Caco-2 (cell line): ENCODE results near the gene KNSTRN. TPM values are rescaled to one million over a fixed set of nuclear protein-coding genes. Genes with fewer than 3 reads are reported as not detected.

Source experiments
- BruUV-seq: library from RNA; stranded (reverse); fragments of 400-500 nt; replicated peaks from 2 replicates; lab custom pipeline; 2021; lab: Mats Ljungman, UMichigan
- CTCF ChIA-PET: fragments of 300-600 bp; sonication (Branson Sonifier 250); formaldehyde crosslinking; loops from one replicate; lab custom pipeline; 2022; ENCODE audit warnings: antibody characterized with exemption; lab: Charles Lee
- POLR2A ChIA-PET: fragments of 300-600 bp; sonication (Branson Sonifier 250); formaldehyde crosslinking; loops from one replicate; lab custom pipeline; 2022; ENCODE audit warnings: antibody characterized with exemption; lab: Charles Lee
- DNase-seq, 2 experiments: peaks; one replicate each; pipeline versions ENCODE4 v3.0.0 to v3.0.0-alpha.2; 2020 to 2022
- H3K27me3 ChIP-seq: replicated peaks from 2 replicates; pipeline ENCODE4 v1.6.0; 2011; ENCODE audit warnings: low read length; ENCODE audit not compliant: control insufficient read depth, insufficient read depth
- H3K36me3 ChIP-seq: 2 replicates; pipeline ENCODE4 v1.5.1; 2011; ENCODE audit warnings: low read length; ENCODE audit not compliant: control insufficient read depth, insufficient read depth
- H3K4me1 ChIP-seq: fragments of 250-450 bp; sonication (Bioruptor Pico); 2 replicates; pipeline ENCODE4 v1.5.1; 2020; ENCODE audit warnings: mild to moderate bottlenecking
- H3K4me3 ChIP-seq: 2 replicates; pipeline ENCODE4 v1.5.1; 2011; ENCODE audit warnings: low read depth, mild to moderate bottlenecking, control low read depth, low read length
- H3K9me3 ChIP-seq: fragments of 250-450 bp; sonication (Bioruptor Pico); 2 replicates; pipeline ENCODE4 v1.5.1; 2020; ENCODE audit warnings: mild to moderate bottlenecking, moderate library complexity
- H3K27ac Mint-ChIP-seq: one replicate; pipeline ENCODE4 v1.8.0; 2022; ENCODE audit warnings: mixed read lengths; ENCODE audit not compliant: unreplicated experiment
- H3K27me3 Mint-ChIP-seq: one replicate; pipeline ENCODE4 v1.8.0; 2022; ENCODE audit warnings: mixed read lengths; ENCODE audit not compliant: insufficient read depth, unreplicated experiment
- H3K36me3 Mint-ChIP-seq: one replicate; pipeline ENCODE4 v1.8.0; 2022; ENCODE audit warnings: mild to moderate bottlenecking, mixed read lengths; ENCODE audit not compliant: insufficient read depth, unreplicated experiment
- H3K4me1 Mint-ChIP-seq: one replicate; pipeline ENCODE4 v1.8.0; 2022; ENCODE audit warnings: low read depth, mixed read lengths; ENCODE audit not compliant: unreplicated experiment
- H3K4me3 Mint-ChIP-seq: one replicate; pipeline ENCODE4 v1.8.0; 2022; ENCODE audit warnings: mild to moderate bottlenecking, moderate library complexity, mixed read lengths; ENCODE audit not compliant: unreplicated experiment
- H3K9me3 Mint-ChIP-seq: one replicate; pipeline ENCODE4 v1.8.0; 2022; ENCODE audit warnings: mixed read lengths; ENCODE audit not compliant: unreplicated experiment
- intact Hi-C: fragments of 100-400 bp; cut with micrococcal nuclease; formaldehyde crosslinking; loops from one replicate; pipeline ENCODE4 v1.10.0; 2022; ENCODE audit not compliant: unreplicated experiment
- total RNA-seq: library from RNA; stranded (reverse); gene quantifications from 2 replicates; pipeline ENCODE4 v1.2.3, GENCODE V29; 2022
- TF ChIP-seq, protein P1 (sequence below), 2 experiments: fragments of 200-600 bp in 1 of 2; IDR thresholded peaks; 1 replicate in 1 of 2; 2 replicates in 1 of 2; pipeline versions ENCODE4 v1.5.1 to v1.8.0; 2011 to 2022; ENCODE audit warnings: antibody characterized with exemption in 1 of 2, control low read depth in 1 of 2, inconsistent platforms in 1 of 2, low read depth in 1 of 2, low read length in 1 of 2, mild to moderate bottlenecking in 1 of 2, moderate library complexity in 1 of 2; ENCODE audit not compliant: insufficient read depth in 1 of 2, severe bottlenecking in 1 of 2, unreplicated experiment in 1 of 2

The KNSTRN gene
- total RNA-seq, 1 experiment from 2014 or later = 74.7 TPM

DNA sequence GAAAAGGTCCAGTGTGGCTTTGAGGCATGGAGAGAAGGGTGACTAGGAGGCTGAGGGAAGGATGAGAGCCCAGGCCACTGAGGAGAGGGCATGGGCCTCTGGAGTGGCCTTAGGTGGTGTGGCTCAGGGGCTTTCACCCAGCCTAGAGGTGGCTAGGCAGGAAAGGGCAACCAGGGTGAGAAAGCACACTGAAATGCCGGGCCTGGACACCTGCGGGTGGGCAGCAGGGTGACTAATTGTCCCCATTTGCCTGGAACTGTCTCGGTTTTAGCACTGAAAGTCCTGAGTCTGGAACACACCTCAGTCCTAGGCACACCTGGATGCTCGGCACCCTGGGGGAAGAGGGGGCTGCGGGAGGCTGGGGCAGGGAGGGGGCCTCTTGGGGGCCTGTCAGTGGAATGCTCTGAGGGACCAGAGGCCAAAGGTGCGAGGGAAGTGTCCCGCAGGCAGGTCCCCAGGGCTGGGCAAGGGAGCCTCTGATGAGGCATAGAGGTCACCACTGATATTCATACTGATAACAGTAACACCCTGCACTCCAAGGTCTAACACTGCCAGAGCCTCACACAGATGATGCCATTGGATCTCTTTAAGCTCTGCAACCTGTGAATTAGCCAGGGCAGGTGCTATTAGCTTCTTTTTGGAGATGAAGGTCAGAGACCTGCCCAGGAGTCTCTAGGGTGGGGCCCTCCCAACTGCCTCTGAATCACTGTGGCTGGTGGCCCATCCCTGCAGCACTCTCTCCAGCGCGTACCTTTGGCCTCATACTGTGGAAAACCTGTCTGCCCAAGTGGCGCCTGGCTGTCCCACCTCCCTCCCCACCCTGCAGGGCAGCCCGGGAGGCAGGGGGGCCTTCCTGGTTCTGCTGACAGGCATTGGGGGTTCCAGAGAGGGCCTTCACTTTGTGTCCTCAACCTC lies 34.7 kb upstream of the KNSTRN start:
- H3K27me3 Mint-ChIP-seq = no peaks in the 10 kb centered on the region
- intact Hi-C loops = loop anchor here (10.0 kb wide), 2 partner anchors 57 to 157 kb away; partner anchors contain the start of gene IVD
- Histone ChIP-seq H3K9me3 (no peaks in the 10 kb centered on the region), H3K27me3 (no peaks in the 10 kb centered on the region), H3K4me3 (no peak overlapping the region), H3K4me1 (peaks cover 82% of the 10 kb centered on the region), H3K36me3 (no peaks in the 10 kb centered on the region)
- peak overlapping the region; percentile 10 for H3K4me3 Mint-ChIP-seq
- CTCF ChIA-PET = interaction anchor here (1.0 kb wide), 1 partner anchor 10 kb away, joined by 3 read pairs; no protein-coding TSS in a partner anchor
- peaks cover 59% of the 10 kb centered on the region for H3K4me1 Mint-ChIP-seq
- H3K36me3 Mint-ChIP-seq = no peaks in the 10 kb centered on the region
- TF ChIP-seq, protein P1, sequence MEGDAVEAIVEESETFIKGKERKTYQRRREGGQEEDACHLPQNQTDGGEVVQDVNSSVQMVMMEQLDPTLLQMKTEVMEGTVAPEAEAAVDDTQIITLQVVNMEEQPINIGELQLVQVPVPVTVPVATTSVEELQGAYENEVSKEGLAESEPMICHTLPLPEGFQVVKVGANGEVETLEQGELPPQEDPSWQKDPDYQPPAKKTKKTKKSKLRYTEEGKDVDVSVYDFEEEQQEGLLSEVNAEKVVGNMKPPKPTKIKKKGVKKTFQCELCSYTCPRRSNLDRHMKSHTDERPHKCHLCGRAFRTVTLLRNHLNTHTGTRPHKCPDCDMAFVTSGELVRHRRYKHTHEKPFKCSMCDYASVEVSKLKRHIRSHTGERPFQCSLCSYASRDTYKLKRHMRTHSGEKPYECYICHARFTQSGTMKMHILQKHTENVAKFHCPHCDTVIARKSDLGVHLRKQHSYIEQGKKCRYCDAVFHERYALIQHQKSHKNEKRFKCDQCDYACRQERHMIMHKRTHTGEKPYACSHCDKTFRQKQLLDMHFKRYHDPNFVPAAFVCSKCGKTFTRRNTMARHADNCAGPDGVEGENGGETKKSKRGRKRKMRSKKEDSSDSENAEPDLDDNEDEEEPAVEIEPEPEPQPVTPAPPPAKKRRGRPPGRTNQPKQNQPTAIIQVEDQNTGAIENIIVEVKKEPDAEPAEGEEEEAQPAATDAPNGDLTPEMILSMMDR (IDR thresholded peaks at IDR 0.05; ENCODE audit: insufficient read depth in 1 of 2, low read depth in 1 of 2, low read length in 1 of 2, severe bottlenecking in 1 of 2, unreplicated experiment in 1 of 2) = no peak
- POLR2A ChIA-PET = interaction anchor here (0.6 kb wide), 1 partner anchor 23 kb away, joined by 4 read pairs; no protein-coding TSS in a partner anchor
- no TSS peak for BruUV-seq
- H3K9me3 Mint-ChIP-seq = no peaks in the 10 kb centered on the region
- H3K27ac Mint-ChIP-seq = peak overlapping the region; percentile 94
- DNase-seq = peak; percentile 53 to 83

DNA sequence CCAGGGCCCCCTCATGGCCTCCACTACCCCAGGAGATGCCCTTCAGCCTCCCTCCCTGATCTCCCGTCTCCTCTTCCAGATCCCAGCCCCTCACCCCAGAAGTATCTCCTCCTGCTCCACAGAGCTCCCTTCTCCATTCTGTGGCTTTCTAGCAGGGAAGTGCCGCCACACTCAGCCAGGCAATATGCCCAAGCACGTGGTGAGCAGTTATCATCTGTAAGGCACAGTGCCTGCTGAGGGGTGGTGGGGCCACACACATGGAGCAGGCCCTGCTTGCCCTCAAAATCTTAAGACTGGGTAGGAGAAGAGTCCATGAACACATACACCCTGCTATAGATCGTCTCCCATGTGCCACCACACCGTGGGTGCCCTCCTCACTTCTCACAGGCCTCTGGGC lies 34.0 kb upstream of the KNSTRN start:
- H3K4me3 Mint-ChIP-seq = peak overlapping the region; percentile 10

DNA sequence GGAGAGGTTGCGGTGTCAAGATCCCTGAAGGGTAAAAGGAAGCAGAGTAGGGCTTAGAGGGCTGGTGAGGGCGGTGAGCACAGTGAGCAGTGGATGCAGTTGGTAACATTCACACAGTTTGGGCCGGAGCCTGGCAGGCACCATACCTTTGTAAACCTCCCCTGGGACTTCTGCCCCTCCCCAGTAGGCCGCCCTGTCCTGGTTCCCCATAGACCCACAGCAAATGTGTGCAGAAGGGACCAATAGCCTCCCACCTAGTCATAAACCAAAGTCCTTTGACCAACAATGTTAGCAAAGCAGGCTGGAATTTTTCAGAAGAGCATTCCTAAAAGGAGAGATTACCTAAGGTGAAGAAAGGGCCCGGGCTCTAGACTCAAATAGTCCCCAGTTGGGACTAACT lies 33.4 kb upstream of the KNSTRN start:
- no peaks in the 10 kb centered on the region for H3K9me3 Mint-ChIP-seq
- ChIA-PET CTCF (no interaction called here), POLR2A (no interaction called here)
- no TSS peak for BruUV-seq
- peaks cover 72% of the 10 kb centered on the region for H3K4me1 Mint-ChIP-seq
- peak; percentile 87 to 92 for DNase-seq
- TF ChIP-seq, protein P1 (IDR thresholded peaks at IDR 0.05; ENCODE audit: insufficient read depth in 1 of 2, low read depth in 1 of 2, low read length in 1 of 2, severe bottlenecking in 1 of 2, unreplicated experiment in 1 of 2) = no peak
- no peaks in the 10 kb centered on the region for H3K9me3 ChIP-seq
- H3K4me3 Mint-ChIP-seq = peak overlapping the region; percentile 39
- H3K36me3 ChIP-seq = no peaks in the 10 kb centered on the region; the same call in 1 of the 2 replicates
- no peak overlapping the region for H3K4me3 ChIP-seq
- peaks cover 96% of the 10 kb centered on the region for H3K4me1 ChIP-seq
- H3K27me3 Mint-ChIP-seq = no peaks in the 10 kb centered on the region
- H3K27ac Mint-ChIP-seq = peak overlapping the region; percentile 94
- intact Hi-C loops = loop anchor here (1.0 to 10.0 kb wide), 3 partner anchors 33 to 156 kb away; partner anchors contain the start of genes IVD and KNSTRN
- H3K27me3 ChIP-seq = no peaks in the 10 kb centered on the region
- no peaks in the 10 kb centered on the region for H3K36me3 Mint-ChIP-seq

More for the DNA sequence above, 34.0 kb upstream of the KNSTRN start:
- intact Hi-C loops = loop anchor here (10.0 kb wide), 2 partner anchors 56 to 156 kb away; partner anchors contain the start of gene IVD
- peak overlapping the region; percentile 94 for H3K27ac Mint-ChIP-seq
- peaks cover 65% of the 10 kb centered on the region for H3K4me1 Mint-ChIP-seq
- H3K27me3 ChIP-seq = no peaks in the 10 kb centered on the region
- ChIA-PET CTCF (interaction anchor here (1.0 kb wide), 1 partner anchor 11 kb away, joined by 3 read pairs; no protein-coding TSS in a partner anchor), POLR2A (no interaction called here)
- no TSS peak for BruUV-seq
- no peaks in the 10 kb centered on the region for H3K27me3 Mint-ChIP-seq
- H3K4me1 ChIP-seq = peaks cover 89% of the 10 kb centered on the region
- no peaks in the 10 kb centered on the region for H3K9me3 Mint-ChIP-seq
- no peaks in the 10 kb centered on the region for H3K36me3 Mint-ChIP-seq
- no peak for DNase-seq
- no peak overlapping the region for H3K4me3 ChIP-seq
- TF ChIP-seq, protein P1 (IDR thresholded peaks at IDR 0.05; ENCODE audit: insufficient read depth in 1 of 2, low read depth in 1 of 2, low read length in 1 of 2, severe bottlenecking in 1 of 2, unreplicated experiment in 1 of 2) = no peak
- no peaks in the 10 kb centered on the region; the same call in 1 of the 2 replicates for H3K36me3 ChIP-seq
- no peaks in the 10 kb centered on the region for H3K9me3 ChIP-seq
